ENCODE data around the gene COL10A1. TPM values are rescaled to one million over a fixed set of nuclear protein-coding genes. Genes with fewer than 3 reads are reported as not detected.

COL10A1 gene
- polyA plus RNA-seq (ENCODE audit: insufficient read length) = 0.18 TPM

DNA sequence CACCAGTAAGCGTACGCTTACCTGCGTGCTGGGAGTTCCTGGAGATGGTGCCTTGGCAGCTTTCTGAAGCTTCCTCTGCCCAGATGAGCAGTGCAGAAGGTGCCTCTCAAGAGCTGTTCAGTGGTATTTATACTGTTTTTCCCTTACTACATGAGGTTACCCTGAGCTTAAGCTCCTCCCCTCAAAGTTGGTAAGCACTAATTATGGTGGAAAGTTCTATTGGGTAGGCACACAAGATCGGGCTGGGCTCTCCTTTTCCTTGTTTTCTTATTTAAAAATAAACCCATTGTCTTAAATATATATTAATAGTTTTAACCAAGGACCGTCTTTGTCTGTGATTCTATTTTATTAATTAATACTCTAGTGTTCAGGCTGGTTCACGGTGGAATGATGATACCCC lies at the start of gene COL10A1:
Gene COL10A1, minus strand, starts transcription at position 101 of the 400 bp plus-strand sequence. CDS start 640 bp downstream, outside the sequence.
- no peak for DNase-seq

DNA sequence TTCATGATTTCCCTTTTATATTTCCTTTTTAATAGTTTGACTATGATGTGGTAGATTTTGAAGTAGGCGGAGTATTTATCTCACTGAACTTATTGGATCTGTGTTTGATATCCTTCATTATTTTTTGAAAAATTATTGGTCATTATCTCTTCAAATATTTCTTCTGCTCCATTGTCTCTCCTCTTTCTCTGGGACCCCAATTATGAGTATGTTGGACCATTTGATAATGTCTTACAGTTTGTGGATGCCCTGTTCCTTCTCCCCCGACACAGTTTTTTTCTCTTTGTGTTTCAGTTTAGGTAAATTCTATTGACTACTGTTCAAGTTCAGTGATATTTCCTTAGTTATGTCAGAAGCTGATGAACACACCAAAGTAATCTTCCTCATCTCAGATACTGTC lies 49.4 kb upstream of the COL10A1 start:
- DNase-seq = no peak

DNA sequence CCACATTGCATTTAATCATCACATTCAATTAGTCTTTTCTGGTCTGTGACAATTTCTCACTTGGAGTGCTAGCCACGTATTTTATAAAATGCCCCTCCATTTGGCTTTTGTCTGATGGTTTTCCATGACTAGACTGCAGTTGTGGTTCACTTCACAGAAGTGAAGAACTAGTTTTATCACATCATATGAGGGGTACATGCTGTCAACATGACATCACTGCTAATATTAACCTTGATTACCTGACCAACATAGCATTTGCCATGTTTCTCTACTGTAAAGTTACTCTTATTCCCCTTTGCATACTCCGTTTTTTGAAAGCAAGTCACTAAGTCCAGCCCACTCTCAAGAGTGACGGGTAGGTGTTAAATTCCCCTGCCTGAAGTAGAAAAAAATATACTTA lies 48.0 kb upstream of the COL10A1 start:
- no peak for DNase-seq

DNA sequence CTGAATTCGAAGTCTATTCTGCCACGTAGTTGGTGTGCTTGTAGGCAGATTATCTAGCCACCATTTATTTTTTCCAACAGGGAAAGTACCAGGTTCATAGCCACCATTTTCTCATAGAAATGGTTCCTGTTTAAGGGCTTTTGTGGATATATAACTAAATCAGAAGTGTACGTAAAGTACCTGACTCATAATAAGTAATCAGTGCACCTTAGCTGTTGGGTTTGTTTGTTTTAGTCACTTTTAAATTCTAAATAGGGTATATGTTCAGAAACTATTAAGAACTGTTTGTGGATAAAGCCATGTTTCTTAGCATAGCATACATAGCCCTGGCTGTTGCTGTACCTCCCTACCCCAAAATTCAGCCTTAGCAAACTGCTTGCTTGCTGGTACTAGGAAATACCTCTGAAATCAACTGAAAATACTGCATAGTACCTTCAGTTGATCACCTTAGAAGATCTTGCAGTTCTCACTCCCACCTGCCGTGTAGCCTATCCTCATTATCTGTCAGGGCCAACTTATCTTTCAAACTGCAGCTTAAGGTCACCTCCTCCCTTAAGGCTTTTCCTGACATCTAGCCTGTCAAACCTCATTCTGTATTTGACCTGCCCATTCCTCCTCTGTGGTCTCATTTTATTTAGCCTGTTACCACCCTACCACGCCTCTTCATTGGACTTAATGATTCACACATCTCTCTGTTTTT lies 44.6 kb upstream of the COL10A1 start:
- DNase-seq = no peak

DNA sequence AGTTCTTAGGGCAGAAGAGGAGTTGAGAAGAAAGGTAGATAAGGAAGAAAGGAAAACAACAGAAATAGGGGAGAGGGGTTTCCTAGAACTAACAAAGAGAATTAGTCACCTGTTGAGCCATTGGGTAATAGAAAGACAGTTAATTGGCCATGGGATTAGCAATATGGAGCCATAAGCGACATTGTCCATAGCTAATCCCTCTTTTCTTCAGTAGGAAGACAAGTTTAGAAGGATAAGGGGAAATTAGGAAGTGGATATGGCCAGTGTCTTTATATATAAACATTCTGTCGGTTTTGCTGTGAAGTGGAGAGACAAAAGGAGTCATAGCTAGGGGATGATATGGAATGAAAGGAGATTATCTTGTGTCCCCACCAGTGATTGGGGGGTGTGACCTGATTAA lies 43.9 kb upstream of the COL10A1 start:
- no peak for DNase-seq

DNA sequence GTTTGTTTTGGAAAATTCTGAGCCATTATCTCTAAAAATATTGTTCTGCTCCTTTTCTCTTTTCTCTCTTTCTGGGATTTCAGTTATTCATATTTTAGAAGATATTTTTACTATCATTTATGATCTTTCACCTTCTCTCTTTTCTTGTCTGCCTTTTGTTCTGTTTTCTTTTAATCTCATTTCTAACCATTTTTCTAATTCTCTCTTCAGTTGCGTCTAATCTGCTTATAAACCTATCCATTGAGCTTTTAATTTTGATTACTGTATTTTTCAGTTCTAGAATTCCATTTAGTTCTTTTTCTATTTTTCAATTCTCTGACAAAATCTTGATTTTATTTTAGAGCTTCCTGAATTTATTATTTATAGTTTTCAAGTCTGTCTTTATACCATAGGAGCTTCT lies 42.2 kb upstream of the COL10A1 start:
- DNase-seq = no peak

DNA sequence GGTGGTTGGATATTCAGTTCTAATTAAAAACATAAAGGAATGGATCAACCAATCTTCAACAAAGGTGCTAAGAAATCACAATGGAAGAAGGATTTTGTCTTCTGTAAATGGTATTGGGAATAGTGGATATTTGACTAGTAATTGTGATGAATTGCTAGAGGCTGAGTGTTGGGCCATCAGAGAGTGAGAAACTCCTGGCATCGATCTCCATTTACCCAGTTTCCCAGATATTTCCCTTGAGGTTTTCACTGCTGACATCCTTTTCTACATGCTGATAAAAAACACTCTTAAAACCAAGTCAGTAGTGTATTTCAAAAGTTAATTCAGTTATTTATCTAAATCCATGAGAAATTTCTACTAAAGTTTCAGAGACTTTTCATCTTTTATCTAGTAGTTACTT lies 40.4 kb upstream of the COL10A1 start:
- DNase-seq = no peak

DNA sequence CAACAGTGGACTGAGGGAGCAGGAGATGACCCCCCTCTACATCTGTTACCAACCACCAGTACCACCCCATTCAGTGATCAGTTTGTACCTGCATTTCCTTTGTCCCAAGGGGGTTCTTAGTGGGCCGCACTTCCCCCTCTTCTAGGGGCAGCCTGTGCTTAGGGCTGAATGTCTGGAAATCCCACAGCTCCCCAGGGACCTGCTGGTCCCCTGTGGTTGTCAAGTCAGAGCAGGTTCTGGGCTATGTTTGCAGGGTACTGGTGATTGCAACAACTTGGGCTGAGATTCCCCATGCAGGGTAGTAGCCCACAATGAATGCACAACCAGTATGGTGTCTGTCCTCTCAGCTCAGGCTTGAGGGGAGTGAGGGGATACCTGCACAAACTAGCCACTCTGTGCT lies 39.7 kb upstream of the COL10A1 start:
- DNase-seq = no peak

DNA sequence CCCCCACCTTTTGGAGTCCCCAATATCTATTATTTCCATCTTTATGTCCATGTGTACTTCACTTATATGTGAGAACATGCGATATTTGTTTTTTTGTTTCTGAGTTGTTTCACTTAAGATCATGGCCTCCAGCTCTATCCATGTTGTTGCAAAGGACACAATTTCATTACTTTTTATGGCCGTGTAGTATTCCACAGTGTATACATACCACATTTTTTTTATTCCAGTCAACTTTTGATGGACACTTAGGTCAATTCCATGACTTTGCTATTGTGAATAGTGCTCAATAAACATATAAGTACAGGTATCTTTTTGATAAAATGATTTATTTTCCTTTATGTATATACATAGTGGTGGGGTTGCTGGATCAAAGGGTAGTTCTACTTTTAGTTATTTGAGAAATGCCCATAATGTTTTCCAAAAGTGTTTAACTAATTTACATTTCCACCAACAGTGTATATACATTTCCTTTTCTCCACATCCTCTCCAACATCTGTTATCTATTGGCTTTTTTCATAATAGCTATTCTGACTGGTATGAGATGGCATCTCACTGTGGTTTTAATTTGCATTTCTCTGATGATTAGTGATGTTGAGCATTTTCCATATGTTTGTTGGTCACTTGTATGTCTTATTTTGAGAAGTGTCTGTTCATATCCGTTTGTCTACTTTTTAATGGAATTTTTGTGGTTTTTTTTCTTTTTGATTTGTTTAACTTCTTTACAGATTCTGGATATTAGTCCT lies 34.0 kb upstream of the COL10A1 start:
- DNase-seq = no peak

DNA sequence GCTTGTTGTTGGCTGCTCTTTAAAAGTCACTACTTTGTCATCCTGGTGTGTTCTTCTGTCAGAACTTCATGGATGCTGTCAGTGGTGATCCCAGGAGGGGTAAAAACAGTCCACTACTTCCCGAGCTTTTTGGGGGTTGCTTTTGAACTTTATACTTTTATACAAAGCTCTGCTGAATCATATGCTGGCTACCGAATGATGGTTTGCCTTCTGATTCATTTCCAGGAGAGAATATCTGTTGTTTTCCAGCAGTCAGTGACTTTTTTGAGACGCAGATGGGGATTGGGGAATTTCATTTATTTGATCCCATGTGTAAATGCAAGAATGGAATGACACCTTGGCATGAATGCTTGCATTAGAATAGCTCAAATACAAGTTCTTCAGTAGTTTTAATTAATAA lies 32.7 kb upstream of the COL10A1 start:
- no peak for DNase-seq

DNA sequence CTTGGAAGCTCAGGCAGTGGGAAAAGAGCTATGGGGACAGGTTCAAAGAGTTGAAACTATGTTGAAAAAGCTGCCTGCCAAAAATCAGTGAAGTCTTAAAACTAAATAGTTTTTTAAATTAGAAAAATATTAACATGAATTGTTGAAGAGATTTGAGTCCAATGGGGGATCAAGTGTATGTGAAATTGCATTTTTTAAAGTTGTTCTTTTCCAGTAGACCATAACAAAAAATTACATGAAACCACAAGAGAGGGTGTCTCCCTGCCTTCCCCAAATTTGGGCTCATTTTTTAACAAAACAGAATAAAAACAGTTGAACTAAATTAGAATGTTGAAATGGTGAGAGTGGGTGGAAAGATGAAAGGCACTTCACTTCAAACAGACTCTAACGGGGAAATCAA lies 31.5 kb upstream of the COL10A1 start:
- DNase-seq = no peak

DNA sequence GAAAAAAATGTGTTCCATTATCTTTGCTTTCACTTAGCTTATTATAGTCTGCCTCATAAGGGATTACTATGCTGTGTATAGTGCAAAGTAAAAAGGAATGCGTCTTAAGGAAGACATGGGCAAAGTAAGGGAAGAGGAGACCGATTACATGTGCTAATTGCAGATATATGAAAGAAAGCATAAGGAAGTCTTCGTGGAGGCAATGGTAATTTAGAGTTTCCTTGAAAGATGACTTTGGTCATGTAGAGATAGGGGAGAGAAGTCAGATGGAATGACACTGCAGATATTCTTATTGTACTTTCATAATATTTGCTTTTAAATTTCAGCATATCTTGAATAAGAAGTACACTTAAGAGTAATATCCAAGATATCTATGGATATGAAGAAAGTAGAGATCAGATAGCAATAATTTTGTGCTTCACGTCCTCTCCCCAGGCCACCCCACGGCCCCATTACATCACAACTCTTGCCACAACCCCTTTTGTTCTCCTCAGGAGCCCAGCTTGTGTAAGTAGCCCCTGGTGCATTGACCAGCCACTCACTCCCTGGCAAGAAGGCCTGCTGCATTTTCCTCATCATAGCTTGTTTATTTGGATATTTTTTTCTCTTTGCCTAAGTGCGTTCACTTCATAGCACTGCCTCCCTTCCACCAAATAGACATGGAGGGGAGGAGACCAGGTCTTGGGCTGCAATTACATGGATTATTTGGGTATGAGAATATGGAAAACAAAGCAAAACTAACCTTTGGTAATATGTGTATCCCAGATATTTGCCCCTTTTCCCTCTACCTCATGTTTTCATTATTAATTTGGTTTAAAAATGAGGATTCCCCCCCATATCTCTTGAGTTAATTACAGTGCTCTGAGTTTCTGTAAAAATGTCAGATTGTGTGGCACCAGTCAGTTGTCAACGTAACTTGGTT lies 30.7 kb upstream of the COL10A1 start:
- DNase-seq = no peak

DNA sequence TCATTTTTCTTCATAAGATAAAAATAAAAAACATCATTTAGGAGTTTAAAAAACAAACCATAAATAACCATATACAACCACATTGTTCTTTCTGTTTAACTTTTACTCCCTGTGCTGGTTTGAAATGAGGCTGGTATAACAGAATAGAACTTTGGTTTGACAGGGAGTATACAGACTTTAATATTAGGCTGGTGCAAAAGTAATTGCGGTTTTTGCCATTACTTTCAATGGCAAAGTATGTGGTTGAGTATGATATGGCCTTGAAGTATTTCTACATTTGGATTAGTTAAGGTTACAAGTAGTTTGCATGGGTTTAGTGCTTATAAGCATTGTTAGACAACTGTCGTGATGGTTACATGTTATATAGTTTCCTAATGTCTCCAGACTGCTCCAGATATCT lies 29.0 kb upstream of the COL10A1 start:
- no peak for DNase-seq

DNA sequence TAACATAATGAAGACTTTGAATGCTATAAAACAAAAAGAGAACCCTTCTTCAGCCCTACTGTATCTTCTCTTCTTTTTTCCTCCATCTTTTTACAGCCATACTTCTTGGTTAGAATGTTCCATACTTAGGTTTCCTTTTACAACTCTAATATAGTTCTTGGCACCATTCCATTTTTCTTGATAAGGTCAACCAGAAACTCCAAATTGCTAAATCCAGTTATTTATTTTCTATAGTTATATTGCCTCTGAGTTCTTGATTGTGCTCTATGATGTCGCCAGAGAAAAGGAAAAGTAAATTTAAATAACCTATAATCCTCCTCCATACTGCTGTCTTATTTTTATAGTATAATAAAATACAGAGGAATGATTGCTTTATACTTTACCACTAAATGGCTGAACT lies 26.7 kb upstream of the COL10A1 start:
- DNase-seq = no peak

DNA sequence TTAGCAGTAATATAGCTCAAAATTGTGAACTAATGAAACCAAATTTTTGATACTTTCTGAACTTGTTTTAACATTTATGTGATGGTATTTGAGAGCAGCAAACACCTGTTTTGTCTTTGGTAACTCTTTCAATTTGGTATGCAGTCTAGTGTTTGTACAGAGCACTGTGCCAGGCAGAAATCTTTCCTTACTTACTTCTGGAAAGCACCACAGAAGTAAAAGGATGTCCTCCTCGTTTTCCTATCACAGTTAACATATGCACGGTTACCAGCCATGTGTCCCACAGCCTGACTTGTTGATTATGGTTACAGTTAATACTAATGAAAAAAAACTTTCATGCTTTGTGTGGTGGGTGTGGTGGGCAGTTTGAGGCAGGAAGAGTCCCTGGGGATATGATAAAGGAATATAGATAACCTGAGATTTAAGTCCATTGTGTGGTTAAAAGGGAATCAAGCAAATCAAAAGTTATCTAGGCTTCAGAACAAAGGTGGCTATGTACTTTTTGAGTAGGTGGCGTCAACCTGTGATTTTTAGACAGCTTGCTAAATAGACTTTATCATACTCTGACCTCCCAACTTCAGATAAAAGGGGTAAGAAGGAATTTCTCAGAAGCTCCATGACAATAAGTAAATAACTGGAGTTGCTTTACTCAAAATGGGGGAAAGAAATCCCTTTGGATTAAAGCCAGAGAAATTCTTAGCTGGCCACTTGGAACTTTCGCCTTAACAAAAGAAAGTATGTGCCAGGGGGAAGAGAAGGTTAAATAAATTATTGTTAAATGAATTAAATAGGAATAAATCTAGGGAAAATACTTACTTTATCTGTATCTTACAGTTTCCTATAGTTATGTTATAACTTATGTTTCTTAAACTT lies 20.1 kb upstream of the COL10A1 start:
- no peak for DNase-seq

DNA sequence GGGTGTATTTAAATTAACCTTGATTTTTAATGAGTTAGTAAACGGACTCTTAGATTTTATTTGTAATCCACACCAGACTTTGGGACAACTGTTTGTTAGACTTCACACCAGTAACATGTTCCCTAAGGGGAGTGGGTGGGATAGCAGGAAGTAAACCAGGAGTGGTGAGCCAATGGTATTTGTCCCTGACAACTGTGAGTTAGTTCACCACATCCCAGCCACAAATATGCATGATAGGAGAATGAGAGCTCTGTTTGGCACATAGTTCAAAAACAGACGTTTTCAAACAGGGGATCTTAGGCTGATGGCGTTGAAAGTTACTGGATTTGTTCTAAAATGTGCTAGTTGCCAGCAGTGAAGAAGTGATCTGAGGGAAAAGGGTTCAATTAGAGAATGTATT lies 18.7 kb upstream of the COL10A1 start:
- DNase-seq = no peak

DNA sequence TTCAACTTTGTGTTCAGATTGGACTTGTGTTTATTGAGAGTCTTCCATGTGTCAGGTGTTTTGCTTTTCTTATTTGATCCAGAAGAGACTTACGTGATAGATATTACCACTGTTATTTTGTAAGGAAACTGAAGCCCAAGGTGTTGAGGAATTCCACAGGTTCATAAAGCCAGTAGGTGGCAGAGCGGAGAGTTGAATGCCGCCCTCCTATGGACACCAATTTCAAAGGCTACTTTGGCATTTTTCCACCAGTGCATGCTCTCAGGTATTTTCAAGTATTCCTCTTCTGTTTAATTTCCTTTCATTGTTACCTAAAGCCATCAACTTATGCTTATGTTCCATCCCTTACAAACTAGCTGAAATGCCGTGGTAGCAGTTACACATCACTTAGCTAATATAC lies 14.0 kb upstream of the COL10A1 start:
- DNase-seq = no peak

DNA sequence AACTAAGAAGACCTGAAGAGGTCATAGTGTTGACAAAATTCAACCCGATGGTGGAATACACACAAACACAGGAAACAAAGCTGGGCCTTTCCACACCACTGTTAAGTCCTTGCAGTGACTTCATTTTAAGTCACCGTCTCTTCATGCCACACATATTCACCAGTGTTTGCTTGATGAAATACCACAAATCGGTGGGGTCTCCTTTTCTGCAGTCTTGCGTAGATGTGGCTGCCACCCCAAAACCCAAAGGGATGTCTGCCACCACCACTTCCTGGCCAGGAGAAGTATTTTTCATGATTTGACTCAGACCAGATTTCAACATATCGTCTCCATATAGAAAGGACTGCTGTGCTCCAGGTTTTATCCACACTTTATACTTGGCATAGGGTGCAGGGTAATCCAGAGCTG lies 11.0 kb upstream of the COL10A1 start:
- DNase-seq = no peak

DNA sequence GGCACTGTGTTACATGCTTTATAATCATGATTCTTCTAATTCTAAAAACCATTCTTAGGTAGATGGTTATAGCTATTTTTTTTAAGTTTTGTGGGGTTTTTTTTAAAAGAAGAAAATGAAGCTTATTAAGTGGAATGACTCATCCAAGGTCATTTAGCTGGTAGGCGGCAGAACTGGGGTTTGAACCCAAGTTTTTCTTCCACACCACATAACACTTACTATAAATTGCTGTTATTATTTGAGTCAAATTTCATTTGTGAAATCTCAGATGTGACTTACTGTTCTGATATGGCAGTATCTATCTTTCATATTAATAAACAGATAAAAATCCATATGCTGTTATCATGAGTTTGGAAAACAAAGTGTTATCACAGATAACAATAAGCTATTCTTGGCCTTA lies 10.4 kb upstream of the COL10A1 start:
- no peak for DNase-seq

DNA sequence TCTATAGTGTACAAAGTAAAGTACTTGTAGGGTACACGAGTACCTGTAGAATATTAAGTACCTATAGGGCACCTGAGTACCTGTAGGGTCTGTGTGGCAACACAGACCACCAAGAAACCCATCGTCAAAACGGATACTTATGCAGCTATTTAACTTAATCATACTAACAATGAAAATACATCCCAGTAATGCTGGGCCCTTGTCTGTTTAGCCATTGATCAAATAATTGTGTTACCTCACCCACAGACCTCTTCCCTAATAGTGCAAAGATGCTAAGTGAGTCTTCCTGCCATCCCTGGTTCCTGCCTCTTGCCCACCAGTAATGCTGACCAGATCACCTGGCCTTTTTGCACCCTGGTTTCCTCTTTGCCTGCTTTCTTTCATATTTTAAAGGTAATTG lies 7.5 kb upstream of the COL10A1 start:
- DNase-seq = no peak

DNA sequence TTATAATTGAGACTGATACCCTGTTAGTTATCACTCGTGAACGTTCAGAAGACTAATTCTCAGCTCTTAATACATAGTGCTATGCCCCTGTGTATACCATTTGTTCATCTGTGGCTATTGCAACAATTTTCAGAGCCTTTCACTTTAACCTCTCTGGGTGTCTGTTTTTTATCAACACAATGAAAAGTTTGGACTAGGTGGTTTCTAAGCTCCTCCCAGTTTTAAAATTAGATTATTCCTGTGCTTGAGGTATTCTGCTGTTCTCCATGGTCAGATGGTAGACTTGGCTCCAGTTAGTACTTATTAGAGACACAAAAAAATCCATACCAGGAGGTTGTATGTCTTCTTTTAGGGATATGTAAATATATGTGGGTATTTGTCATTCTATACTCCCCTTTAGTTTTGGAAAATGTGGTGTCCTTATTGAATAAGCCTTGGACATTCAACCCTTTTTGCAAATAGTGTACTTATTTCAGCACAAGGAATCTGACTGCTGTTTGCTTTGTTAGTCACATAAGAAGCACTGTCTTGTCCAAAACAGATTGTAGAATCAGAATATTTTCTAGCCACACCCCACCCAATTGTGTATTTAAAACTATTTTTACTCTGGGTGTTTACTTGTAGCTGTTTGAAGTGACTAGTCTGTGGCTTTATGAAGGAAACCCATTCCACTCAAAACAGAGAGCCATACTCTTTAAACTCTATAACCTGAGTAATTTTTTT lies 2.0 kb upstream of the COL10A1 start:
- DNase-seq = no peak

DNA sequence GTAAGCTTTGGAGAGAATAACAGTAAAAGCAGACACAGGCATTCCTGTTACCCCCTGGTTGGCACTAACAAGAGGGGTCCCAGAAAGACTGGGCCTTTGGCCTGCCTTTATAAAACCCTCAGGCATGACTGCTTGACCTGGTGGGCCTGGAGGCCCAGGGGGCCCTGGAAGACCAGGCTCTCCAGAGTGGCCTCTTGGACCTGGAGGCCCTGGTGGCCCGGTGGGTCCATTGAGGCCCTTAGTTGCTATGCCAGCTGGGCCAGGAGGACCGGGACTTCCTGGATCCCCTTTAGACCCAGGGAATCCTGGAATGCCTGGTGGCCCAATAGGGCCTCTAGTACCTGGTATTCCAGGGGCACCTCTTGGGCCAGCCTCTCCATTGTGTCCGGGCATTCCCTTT lies 5.5 kb downstream of the COL10A1 start:
- no peak for DNase-seq

Data from hindlimb muscle (tissue), 1 donor.